Smooth muscle cell of the brain vasculature (primary cell): ENCODE measurements around the gene NSUN2.

Source experiments
- DNase-seq: peaks from one replicate; pipeline ENCODE4 v3.0.0-alpha.2; 2012; ENCODE audit warnings: low read depth, low spot score

Gene NSUN2

DNA sequence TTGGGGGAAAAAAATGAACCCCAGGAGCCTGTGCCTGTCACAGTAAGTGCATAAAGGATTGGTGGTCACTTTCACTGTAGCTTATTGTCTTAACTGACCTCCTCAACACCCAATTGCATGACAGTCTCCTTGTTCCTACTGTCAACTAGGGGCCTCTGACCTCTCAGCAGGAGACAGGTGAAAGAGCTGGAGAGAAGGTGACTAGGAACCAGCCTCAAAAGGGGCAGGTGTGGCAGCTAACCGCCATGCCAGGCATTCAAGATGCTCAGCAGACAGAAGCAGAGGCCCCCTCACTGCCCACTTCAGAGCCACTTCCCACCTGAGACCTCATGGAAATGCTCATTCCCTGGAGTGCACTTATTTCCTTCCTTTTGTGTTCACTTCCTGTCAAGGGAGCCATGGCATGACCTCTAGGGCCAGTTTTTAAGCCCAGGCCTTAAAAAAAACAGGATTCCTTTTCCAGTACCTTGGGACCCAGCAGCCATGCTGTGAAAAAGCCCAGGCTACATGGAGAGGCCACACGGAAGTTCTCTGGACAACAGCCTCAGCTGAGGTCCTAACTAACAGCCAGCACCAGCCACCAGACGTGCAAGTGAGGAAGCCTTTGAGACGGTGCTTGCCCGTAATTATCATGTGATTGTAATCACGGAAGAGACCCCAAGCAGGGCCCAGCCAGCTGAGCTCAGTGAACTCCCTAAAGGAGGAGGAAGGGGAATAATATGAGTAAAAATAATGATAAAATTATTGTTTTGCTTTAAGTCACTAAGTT, 74.9 kb downstream of the NSUN2 start:
- DNase-seq: no peak

DNA sequence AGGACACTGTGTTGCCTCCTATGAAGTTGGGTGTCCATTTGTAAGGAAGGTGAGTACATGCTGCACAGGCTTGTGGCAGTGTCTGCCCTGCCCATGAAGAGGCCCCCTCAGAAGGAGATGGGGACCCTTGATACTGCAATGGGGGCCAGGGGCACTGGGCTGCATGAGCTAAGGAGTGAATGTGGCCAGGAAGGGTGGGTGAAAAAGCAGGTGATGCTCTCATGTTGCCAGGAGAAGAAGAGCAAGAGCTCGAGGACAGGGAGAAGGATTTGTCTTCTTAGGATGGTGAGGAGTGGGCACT, 76.1 kb downstream of the NSUN2 start:
- no peak for DNase-seq

DNA sequence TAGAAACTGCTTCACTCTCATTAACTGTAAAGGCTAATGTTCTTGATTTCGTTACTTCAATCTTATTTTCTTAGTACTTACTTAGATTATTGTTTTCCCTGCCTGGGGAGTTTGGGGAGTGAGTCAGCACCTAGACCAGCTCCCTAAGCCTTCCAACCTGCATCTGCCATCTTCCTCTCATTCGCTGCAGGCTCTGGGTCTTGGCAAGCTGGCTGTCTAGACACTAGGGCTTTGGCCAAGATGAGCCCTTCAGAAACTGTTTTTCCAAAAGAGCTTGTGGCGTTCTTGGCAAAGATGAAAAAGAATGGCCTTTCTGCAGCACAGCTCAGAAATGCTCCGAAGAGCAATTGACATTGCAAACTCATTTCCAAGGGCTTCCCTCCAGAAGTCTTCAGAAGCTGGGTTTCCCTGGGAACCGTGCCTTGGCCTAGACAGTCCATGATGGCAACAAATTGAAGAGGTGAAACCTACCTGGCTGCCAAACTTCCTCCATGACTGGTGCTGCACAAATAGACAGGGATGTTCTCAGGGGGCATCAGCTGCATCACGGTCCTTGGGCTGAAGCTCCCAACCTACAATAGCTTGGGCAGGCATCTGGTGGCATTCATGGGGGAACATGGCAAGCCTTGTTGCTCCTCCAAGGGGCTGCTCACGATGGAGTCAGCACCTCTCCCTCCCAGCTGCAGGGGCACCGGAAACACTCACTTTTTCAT, 76.6 kb downstream of the NSUN2 start:
- DNase-seq: no peak

DNA sequence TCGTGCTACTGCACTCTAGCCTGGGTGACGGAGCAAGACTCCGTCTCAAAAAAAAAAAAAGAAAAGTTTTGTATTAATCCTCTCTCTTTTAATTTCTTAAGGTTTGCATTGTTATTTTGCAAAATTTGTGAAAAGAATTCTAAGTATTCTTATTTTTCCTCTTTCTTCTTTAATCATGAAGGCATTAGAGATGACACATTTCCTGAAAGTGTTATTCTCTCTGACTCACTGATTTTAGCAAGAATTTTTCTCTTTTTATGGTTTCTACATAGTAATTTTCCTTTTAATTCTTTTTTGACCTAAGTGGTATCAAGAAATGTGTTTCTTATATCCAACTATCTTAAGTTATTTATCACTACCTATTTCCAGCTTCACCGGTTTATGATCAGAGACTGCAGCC, 78.0 kb downstream of the NSUN2 start:
- DNase-seq: no peak

DNA sequence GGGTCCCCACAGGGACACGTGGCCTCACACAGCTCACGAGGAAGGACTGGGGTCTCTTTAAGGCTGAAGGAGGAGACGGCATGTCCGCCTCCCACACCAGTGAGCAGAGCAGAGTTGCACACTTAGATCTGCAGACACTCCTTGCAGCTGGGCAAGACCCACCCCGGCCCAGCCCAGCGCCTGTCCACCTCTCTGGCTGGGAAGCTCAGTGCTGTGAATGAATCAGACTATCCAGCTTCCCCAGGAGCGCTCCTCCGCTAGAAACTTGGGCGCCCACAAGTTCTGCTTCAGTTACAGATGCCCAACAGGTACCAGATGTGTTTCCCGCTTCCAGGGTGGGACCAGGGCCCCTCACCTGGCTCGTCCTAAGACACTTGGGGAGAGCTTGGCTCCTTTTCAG, 78.9 kb downstream of the NSUN2 start:
- DNase-seq: no peak

DNA sequence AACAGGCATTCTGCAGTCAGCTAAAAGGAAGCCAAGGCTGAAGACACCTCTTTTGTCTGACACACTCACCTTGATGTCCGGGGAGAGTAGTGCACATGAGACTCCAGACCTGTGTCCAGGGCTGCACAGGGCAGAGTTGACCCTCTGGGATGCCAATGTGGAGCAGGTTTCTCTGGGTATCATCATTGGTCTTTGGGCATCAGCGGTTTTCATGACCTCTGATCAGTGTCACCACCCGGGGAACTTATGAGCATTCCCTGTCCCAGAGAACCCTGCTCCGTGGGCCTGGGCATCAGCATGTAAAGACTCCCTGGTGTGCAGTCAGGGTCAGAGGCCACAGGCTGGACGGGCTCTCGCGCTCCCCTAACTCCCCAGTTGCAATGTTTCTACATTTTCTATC, 80.2 kb downstream of the NSUN2 start:
- DNase-seq: no peak

DNA sequence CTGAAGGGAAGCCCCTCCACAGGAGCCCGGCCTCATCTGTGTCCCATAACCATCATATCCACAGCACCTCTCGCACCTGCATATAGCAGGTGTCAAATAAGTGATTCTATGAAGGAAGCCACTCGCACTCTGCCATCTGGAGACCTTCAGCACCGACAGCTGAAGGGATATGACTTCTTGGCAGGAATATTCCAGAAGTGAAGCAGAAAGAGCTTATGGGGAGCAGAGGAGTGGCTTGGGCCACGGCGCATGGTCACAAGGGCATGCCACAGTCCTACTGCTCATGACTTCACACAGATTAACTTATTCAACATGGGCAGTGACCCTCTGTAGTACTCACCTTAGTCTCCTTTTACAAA, 80.9 kb downstream of the NSUN2 start:
- DNase-seq: no peak

DNA sequence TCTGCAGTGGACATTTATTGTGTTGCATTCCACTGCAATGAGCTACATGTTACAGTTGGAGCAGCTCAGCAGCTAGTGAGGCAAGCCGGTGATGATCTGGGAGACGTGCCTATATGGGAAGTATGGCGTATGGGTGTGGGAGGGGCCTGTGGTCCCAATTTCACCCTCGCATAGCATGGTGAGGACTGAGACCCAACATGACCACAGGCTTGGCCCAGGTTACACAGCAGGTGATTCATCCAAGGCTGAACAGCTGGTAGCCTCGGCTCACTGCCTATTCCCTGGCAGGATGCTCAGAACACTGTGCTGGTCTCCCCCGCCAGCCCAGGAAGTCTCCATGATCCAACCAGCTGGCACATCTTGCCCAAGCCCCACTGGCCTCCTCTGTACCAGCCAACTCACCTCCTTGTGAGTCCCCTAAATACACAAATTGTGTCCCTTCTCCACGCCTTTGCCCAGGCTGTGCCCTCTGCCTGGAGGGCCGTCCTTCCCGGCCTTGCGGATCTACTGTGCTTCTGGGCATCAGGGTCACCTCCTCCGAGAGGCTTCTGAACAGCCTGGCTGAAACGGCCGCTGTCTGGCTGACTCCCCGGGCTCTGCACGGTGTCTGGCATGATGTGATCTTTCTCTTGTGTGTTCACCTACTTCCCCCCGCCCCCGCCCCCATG, 81.4 kb downstream of the NSUN2 start:
- DNase-seq: no peak

DNA sequence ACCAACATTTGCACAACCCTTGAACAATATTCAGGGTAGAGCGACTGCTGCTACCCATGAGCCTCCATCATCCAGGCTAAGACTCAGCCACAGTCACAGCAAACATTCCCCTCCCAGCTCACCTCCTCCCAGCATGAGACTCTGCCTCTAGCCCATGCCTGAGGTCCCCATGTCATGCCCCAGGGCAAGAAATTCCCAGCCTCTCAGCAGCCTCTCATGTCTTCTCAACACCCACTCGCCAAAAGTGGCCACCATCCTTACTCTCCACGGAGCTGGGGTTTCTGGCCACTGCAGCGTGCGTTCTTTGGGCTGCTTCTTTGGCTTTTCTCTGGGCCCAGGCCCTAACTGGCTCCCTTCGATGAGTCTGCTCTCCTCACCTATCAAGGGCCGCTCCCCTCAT, 82.2 kb downstream of the NSUN2 start:
- DNase-seq: no peak
